ENCODE results near the gene SYT8.

DNA sequence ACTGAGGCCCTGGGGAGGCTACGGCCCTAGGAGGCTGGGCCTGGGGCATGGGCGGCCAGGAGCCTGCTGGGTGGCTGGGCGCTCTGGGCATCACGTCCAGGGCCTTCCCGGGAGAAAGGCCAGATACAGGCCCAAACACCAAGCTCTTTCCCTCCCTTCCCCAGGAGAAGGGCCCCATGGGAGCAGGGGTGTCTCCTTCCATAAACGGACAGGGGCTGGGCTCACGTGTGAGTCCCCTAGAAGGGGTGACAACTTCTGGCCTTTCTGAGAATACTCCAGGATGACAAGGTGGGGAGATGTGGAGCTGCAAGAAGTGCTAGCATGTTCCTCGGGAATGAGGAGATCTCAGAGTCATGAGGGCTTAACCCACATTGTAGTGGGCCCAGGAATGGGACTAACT, 19.5 kb upstream of the SYT8 start:
- TF ChIP-seq CTCF (IDR thresholded peaks at IDR 0.05) (no peak), POLR2A (IDR thresholded peaks at IDR 0.05) (no peak)
